HepG2 (cell line): ENCODE data around the gene SLC41A1. TPM values are rescaled to one million over a fixed set of nuclear protein-coding genes. Genes with fewer than 3 reads are reported as not detected.

Source experiments
- AGO1 ChIP-seq: fragments of 200-400 bp; formaldehyde crosslinking; IDR thresholded peaks from 2 replicates; pipeline ENCODE4 v1.6.1; 2017; ENCODE audit warnings: mild to moderate bottlenecking, low read depth, low read length, moderate library complexity; ENCODE audit not compliant: poor library complexity, severe bottlenecking
- ASH2L ChIP-seq: fragments of 300-600, 200-600 bp; sonication (generic); IDR thresholded peaks from 2 replicates; pipeline ENCODE4 v1.7.0; 2017; ENCODE audit warnings: low read depth, mild to moderate bottlenecking, moderate library complexity, mixed read lengths, low read length; ENCODE audit not compliant: insufficient read length
- GMEB1 ChIP-seq: sonication (generic); formaldehyde crosslinking; IDR thresholded peaks from 2 replicates; pipeline ENCODE4 v1.5.1; 2020; ENCODE audit warnings: missing genetic modification reagents, mild to moderate bottlenecking, borderline replicate concordance
- HCFC1 ChIP-seq: fragments of 150-350 bp; IDR thresholded peaks from 2 replicates; pipeline ENCODE4 v1.6.1; 2014; ENCODE audit warnings: low read depth, low read length
- HOMEZ ChIP-seq: IDR thresholded peaks from 2 replicates; pipeline ENCODE4 v1.6.1; 2016; ENCODE audit warnings: low read depth
- KLF11 ChIP-seq: IDR thresholded peaks from 2 replicates; pipeline ENCODE4 v1.6.1; 2016; ENCODE audit warnings: missing compliant biosample characterization
- MAX ChIP-seq: IDR thresholded peaks from 2 replicates; pipeline ENCODE4 v1.6.1; 2012; ENCODE audit warnings: inconsistent platforms
- MLX ChIP-seq: IDR thresholded peaks from 2 replicates; pipeline ENCODE4 v1.6.1; 2016
- NFYC ChIP-seq: IDR thresholded peaks from 2 replicates; pipeline ENCODE4 v1.6.1; 2016; ENCODE audit warnings: missing genetic modification reagents, missing compliant biosample characterization
- RXRA ChIP-seq: sonication (generic); formaldehyde crosslinking; IDR thresholded peaks from 2 replicates; pipeline ENCODE4 v1.5.1; 2020; ENCODE audit warnings: missing genetic modification reagents
- SNAPC5 ChIP-seq: sonication (generic); formaldehyde crosslinking; IDR thresholded peaks from 2 replicates; pipeline ENCODE4 v1.8.1; 2023; ENCODE audit warnings: mild to moderate bottlenecking, missing genetic modification reagents, borderline replicate concordance
- SUZ12 ChIP-seq: fragments of 150-350 bp; IDR thresholded peaks from 2 replicates; pipeline ENCODE4 v1.6.1; 2014; ENCODE audit warnings: low read depth, low read length
- TBX3 ChIP-seq: fragments of 450-650 bp; IDR thresholded peaks from 2 replicates; pipeline ENCODE4 v1.6.1; 2017; ENCODE audit warnings: antibody characterized with exemption, mild to moderate bottlenecking, inconsistent platforms, borderline replicate concordance
- TFDP1 ChIP-seq: IDR thresholded peaks from 2 replicates; pipeline ENCODE4 v1.6.1; 2016; ENCODE audit warnings: missing compliant biosample characterization, missing genetic modification reagents, borderline replicate concordance
- THAP11 ChIP-seq: IDR thresholded peaks from 2 replicates; pipeline ENCODE4 v1.6.1; 2016; ENCODE audit warnings: missing biosample characterization, missing genetic modification reagents
- ZFX ChIP-seq: sonication (generic); formaldehyde crosslinking; IDR thresholded peaks from 2 replicates; pipeline ENCODE4 v1.4.0; 2020; ENCODE audit warnings: mild to moderate bottlenecking, low read depth, missing genetic modification reagents, moderate library complexity
- ZGPAT ChIP-seq: IDR thresholded peaks from 2 replicates; pipeline ENCODE4 v1.6.1; 2016; ENCODE audit warnings: mild to moderate bottlenecking
- ZNF317 ChIP-seq: sonication (generic); formaldehyde crosslinking; IDR thresholded peaks from 2 replicates; pipeline ENCODE4 v1.5.0; 2020; ENCODE audit warnings: mild to moderate bottlenecking, missing genetic modification reagents
- ZNF598 ChIP-seq: sonication (generic); formaldehyde crosslinking; IDR thresholded peaks from 2 replicates; pipeline ENCODE4 v1.5.1; 2020; ENCODE audit warnings: mild to moderate bottlenecking, missing genetic modification reagents, borderline replicate concordance
- ZNF652 ChIP-seq: IDR thresholded peaks from 2 replicates; pipeline ENCODE4 v1.6.1; 2016; ENCODE audit warnings: low read depth, borderline replicate concordance
- ZNF761 ChIP-seq: sonication (generic); formaldehyde crosslinking; conservative IDR thresholded peaks from 2 replicates; pipeline ENCODE4 v1.4.0; 2020; ENCODE audit warnings: mild to moderate bottlenecking, missing genetic modification reagents
- ZNF891 ChIP-seq: sonication (generic); formaldehyde crosslinking; IDR thresholded peaks from 2 replicates; pipeline ENCODE4 v1.5.0; 2020; ENCODE audit warnings: mild to moderate bottlenecking, missing genetic modification reagents
- polyA plus RNA-seq, 8 experiments: library from polyadenylated mRNA; depleted of rRNA in 3 of 8; stranded (reverse) in 7 of 8; unstranded in 1 of 8; fragments of >200 nt; fragmentation: Illumina TruSeq in 4 of 8; extraction: Trizol in 4 of 8; gene quantifications; 2 replicates each; pipeline versions ENCODE4 v1.2.1 to v1.2.3, GENCODE V29; 2011 to 2016; ENCODE audit warnings: low read depth in 4 of 8, missing spikeins in 1 of 8, mixed read lengths in 1 of 8; ENCODE audit not compliant: insufficient read depth in 1 of 8
- total RNA-seq, 5 experiments: library from RNA; depleted of rRNA; stranded (reverse); fragments of >200 nt; fragmentation: Illumina TruSeq; extraction: Trizol; gene quantifications; 2 replicates each; pipeline ENCODE4 v1.2.3, GENCODE V29; 2016; ENCODE audit warnings: low read depth in 1 of 5

SLC41A1 gene
- total and polyA plus RNA-seq, 2 of the 13 experiments (the other 11 are each of a cell fraction or from before 2014, with no cell fraction given): 2.2 to 4.6 TPM

- TF ChIP-seq AGO1: peak; percentile 49
- TF ChIP-seq GMEB1 (CRISPR knock-in tag): peak; percentile 63
- peak; percentile 15; the same call in 1 of the 2 replicates for TF ChIP-seq RXRA
- TF ChIP-seq HCFC1: peak; percentile 95
- TF ChIP-seq TFDP1 (CRISPR knock-in tag): peak; percentile 50; the same call in 1 of the 2 replicates
- peak; percentile 99 for TF ChIP-seq THAP11 (CRISPR knock-in tag)
- 0 out of 2 replicates have a peak, but pooled peaks have one; percentile 20 for TF ChIP-seq SNAPC5
- peak; percentile 48 for TF ChIP-seq ASH2L
- TF ChIP-seq HOMEZ (CRISPR knock-in tag): peak; percentile 42; the same call in 1 of the 2 replicates
- TF ChIP-seq ZGPAT (CRISPR knock-in tag): peak; percentile 34; the same call in 1 of the 2 replicates
- peak; percentile 28; the same call in 1 of the 2 replicates for TF ChIP-seq ZNF652 (CRISPR knock-in tag)
- TF ChIP-seq ZFX (CRISPR knock-in tag): 0 out of 2 replicates have a peak, but pooled peaks have one; percentile 16
- TF ChIP-seq SUZ12: peak; percentile 96
- TF ChIP-seq KLF11 (CRISPR knock-in tag): no peak
- peak; percentile 19; the same call in 1 of the 2 replicates for TF ChIP-seq TBX3
- TF ChIP-seq MLX (CRISPR knock-in tag): 0 out of 2 replicates have a peak, but pooled peaks have one; percentile 29
- TF ChIP-seq ZNF891: peak; percentile 56; the same call in 1 of the 2 replicates
- TF ChIP-seq ZNF317 (CRISPR knock-in tag): peak; percentile 64; the same call in 1 of the 2 replicates
- TF ChIP-seq NFYC (CRISPR knock-in tag): peak; percentile 58
- 0 out of 2 replicates have a peak, but pooled peaks have one; percentile 37 for TF ChIP-seq ZNF761 (CRISPR knock-in tag)
- TF ChIP-seq MAX: peak; percentile 71
- TF ChIP-seq ZNF598 (CRISPR knock-in tag): 0 out of 2 replicates have a peak, but pooled peaks have one; percentile 57
Observed at GRCh38 chr1:205775015-205775716, 37.8 kb downstream of the SLC41A1 start, which contains the start of gene RAB29 (continued).
